ENCODE measurements around the gene P2RY8. TPM values are rescaled to one million over a fixed set of nuclear protein-coding genes. Genes with fewer than 3 reads are reported as not detected.

The P2RY8 gene
- total and polyA plus RNA-seq, 10 of the 15 experiments (the other 5 are each of a cell fraction or from before 2014, with no cell fraction given), result 2.0 to 64.4 (median 36.5) TPM

DNA sequence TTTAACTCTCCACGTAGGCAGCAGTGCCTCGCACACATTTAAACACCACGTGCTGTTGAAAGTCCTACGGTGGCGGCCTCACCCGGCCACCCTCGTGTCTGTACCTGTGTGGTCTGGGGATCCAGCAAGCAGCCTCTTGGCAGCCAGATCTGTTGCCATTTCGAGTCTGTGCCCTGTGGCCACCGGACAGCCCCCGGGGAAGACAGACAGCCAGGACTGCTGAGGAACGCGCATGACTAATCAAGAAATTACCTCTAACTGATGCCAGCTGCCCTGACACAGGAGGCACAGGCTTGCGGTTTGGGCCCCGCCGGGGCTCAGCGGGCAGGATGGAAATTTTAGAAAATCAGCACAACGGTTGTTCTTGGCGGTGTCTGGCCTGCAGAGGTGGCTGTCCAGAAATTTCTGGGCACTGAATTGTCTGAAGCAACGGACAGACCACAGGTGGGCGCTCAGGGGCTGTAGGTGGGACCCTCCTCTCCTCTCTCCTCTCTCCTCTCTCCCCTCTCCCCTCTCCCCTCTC, 68.7 kb downstream of the P2RY8 start (continued):
- TF ChIP-seq MXI1 (IDR thresholded peaks at IDR 0.05; ENCODE audit: low read depth, low read length) (peak; percentile 68), YBX1 (IDR thresholded peaks at IDR 0.05) (no peak), MTA3 (IDR thresholded peaks at IDR 0.05; ENCODE audit: borderline replicate concordance, low read length) (0 out of 2 replicates have a peak, but pooled peaks have one; percentile 39), EZH2 (IDR thresholded peaks at IDR 0.05; ENCODE audit: borderline replicate concordance, control insufficient read depth, low read depth, low read length) (no peak), BHLHE40 (IDR thresholded peaks at IDR 0.05; ENCODE audit: borderline replicate concordance in 1 of 2, low read depth in 2 of 2, low read length in 1 of 2) (peak; percentile 56 to 79), POLR2A (IDR thresholded peaks at IDR 0.05; ENCODE audit: low read depth, low read length) (0 out of 2 replicates have a peak, but pooled peaks have one; percentile 40), RUNX3 (IDR thresholded peaks at IDR 0.05; ENCODE audit: low read length) (peak; percentile 93), ZNF274 (IDR thresholded peaks at IDR 0.05; ENCODE audit: insufficient read depth, insufficient read length) (no peak), EP300 (IDR thresholded peaks at IDR 0.05; ENCODE audit: borderline replicate concordance in 1 of 2, control insufficient read depth in 1 of 2, low read depth in 2 of 2, low read length in 2 of 2) (peak in 1 of 2 experiments; percentile 66; a peak in 2 of 4 replicates), NFIC (IDR thresholded peaks at IDR 0.05; ENCODE audit: low read depth, low read length) (no peak), ASH2L (IDR thresholded peaks at IDR 0.05; ENCODE audit: borderline replicate concordance, low read depth) (no peak), ZNF24 (IDR thresholded peaks at IDR 0.05) (0 out of 2 replicates have a peak, but pooled peaks have one; percentile 28)
- TF ChIP-seq, protein P1, sequence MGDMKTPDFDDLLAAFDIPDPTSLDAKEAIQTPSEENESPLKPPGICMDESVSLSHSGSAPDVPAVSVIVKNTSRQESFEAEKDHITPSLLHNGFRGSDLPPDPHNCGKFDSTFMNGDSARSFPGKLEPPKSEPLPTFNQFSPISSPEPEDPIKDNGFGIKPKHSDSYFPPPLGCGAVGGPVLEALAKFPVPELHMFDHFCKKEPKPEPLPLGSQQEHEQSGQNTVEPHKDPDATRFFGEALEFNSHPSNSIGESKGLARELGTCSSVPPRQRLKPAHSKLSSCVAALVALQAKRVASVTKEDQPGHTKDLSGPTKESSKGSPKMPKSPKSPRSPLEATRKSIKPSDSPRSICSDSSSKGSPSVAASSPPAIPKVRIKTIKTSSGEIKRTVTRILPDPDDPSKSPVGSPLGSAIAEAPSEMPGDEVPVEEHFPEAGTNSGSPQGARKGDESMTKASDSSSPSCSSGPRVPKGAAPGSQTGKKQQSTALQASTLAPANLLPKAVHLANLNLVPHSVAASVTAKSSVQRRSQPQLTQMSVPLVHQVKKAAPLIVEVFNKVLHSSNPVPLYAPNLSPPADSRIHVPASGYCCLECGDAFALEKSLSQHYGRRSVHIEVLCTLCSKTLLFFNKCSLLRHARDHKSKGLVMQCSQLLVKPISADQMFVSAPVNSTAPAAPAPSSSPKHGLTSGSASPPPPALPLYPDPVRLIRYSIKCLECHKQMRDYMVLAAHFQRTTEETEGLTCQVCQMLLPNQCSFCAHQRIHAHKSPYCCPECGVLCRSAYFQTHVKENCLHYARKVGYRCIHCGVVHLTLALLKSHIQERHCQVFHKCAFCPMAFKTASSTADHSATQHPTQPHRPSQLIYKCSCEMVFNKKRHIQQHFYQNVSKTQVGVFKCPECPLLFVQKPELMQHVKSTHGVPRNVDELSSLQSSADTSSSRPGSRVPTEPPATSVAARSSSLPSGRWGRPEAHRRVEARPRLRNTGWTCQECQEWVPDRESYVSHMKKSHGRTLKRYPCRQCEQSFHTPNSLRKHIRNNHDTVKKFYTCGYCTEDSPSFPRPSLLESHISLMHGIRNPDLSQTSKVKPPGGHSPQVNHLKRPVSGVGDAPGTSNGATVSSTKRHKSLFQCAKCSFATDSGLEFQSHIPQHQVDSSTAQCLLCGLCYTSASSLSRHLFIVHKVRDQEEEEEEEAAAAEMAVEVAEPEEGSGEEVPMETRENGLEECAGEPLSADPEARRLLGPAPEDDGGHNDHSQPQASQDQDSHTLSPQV (IDR thresholded peaks at IDR 0.05), result 0 out of 2 replicates have a peak, but pooled peaks have one; percentile 62
- TF ChIP-seq, protein P2, sequence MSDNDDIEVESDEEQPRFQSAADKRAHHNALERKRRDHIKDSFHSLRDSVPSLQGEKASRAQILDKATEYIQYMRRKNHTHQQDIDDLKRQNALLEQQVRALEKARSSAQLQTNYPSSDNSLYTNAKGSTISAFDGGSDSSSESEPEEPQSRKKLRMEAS (IDR thresholded peaks at IDR 0.05; ENCODE audit: low read depth, low read length), result 0 out of 2 replicates have a peak, but pooled peaks have one; percentile 71
- TF ChIP-seq, protein P3, sequence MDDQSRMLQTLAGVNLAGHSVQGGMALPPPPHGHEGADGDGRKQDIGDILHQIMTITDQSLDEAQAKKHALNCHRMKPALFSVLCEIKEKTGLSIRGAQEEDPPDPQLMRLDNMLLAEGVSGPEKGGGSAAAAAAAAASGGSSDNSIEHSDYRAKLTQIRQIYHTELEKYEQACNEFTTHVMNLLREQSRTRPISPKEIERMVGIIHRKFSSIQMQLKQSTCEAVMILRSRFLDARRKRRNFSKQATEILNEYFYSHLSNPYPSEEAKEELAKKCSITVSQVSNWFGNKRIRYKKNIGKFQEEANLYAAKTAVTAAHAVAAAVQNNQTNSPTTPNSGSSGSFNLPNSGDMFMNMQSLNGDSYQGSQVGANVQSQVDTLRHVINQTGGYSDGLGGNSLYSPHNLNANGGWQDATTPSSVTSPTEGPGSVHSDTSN (IDR thresholded peaks at IDR 0.05; ENCODE audit: insufficient replicate concordance, low read depth, low read length), result no peak
- TF ChIP-seq, protein P4, sequence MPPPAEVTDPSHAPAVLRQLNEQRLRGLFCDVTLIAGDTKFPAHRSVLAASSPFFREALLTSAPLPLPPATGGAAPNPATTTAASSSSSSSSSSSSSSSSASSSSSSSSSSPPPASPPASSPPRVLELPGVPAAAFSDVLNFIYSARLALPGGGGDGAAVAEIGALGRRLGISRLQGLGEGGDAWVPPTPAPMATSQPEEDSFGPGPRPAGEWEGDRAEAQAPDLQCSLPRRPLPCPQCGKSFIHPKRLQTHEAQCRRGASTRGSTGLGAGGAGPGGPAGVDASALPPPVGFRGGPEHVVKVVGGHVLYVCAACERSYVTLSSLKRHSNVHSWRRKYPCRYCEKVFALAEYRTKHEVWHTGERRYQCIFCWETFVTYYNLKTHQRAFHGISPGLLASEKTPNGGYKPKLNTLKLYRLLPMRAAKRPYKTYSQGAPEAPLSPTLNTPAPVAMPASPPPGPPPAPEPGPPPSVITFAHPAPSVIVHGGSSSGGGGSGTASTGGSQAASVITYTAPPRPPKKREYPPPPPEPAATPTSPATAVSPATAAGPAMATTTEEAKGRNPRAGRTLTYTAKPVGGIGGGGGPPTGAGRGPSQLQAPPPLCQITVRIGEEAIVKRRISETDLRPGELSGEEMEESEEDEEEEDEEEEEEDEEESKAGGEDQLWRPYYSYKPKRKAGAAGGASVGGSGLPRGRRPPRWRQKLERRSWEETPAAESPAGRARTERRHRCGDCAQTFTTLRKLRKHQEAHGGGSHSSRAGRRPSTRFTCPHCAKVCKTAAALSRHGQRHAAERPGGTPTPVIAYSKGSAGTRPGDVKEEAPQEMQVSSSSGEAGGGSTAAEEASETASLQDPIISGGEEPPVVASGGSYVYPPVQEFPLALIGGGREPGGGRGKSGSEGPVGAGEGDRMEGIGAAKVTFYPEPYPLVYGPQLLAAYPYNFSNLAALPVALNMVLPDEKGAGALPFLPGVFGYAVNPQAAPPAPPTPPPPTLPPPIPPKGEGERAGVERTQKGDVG (CRISPR knock-in tag; IDR thresholded peaks at IDR 0.05), result no peak
- TF ChIP-seq, protein P5, sequence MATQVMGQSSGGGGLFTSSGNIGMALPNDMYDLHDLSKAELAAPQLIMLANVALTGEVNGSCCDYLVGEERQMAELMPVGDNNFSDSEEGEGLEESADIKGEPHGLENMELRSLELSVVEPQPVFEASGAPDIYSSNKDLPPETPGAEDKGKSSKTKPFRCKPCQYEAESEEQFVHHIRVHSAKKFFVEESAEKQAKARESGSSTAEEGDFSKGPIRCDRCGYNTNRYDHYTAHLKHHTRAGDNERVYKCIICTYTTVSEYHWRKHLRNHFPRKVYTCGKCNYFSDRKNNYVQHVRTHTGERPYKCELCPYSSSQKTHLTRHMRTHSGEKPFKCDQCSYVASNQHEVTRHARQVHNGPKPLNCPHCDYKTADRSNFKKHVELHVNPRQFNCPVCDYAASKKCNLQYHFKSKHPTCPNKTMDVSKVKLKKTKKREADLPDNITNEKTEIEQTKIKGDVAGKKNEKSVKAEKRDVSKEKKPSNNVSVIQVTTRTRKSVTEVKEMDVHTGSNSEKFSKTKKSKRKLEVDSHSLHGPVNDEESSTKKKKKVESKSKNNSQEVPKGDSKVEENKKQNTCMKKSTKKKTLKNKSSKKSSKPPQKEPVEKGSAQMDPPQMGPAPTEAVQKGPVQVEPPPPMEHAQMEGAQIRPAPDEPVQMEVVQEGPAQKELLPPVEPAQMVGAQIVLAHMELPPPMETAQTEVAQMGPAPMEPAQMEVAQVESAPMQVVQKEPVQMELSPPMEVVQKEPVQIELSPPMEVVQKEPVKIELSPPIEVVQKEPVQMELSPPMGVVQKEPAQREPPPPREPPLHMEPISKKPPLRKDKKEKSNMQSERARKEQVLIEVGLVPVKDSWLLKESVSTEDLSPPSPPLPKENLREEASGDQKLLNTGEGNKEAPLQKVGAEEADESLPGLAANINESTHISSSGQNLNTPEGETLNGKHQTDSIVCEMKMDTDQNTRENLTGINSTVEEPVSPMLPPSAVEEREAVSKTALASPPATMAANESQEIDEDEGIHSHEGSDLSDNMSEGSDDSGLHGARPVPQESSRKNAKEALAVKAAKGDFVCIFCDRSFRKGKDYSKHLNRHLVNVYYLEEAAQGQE (IDR thresholded peaks at IDR 0.05; ENCODE audit: low read depth, low read length), result no peak
